ENCODE results near the gene HEMGN.

- TF ChIP-seq CTCF (conservative IDR thresholded peaks at IDR 0.05; ENCODE audit: low read depth, low read length), result no peak
- no peak for TF ChIP-seq POLR2A (IDR thresholded peaks at IDR 0.05; ENCODE audit: low read depth, low read length)
- no peak for TF ChIP-seq CEBPB (IDR thresholded peaks at IDR 0.05; ENCODE audit: low read depth, low read length)
- TF ChIP-seq USF2 (IDR thresholded peaks at IDR 0.05; ENCODE audit: low read depth, low read length), result no peak
- no peak for TF ChIP-seq NFE2L2 (IDR thresholded peaks at IDR 0.05; ENCODE audit: low read depth, low read length)
- no peak for TF ChIP-seq ELK1 (IDR thresholded peaks at IDR 0.05; ENCODE audit: borderline replicate concordance, low read depth, low read length)
- no peak for TF ChIP-seq CHD1 (IDR thresholded peaks at IDR 0.05; ENCODE audit: low read depth, low read length)
- no peak for TF ChIP-seq RCOR1 (IDR thresholded peaks at IDR 0.05; ENCODE audit: insufficient replicate concordance, low read length)
- no peak for TF ChIP-seq RAD21 (IDR thresholded peaks at IDR 0.05; ENCODE audit: low read length)
These were observed 28.5 kb upstream of the HEMGN start for GRCh38 chr9:97966493-97966892.
